Measurements from ENCODE around the gene STX19.

STX19 gene

DNA sequence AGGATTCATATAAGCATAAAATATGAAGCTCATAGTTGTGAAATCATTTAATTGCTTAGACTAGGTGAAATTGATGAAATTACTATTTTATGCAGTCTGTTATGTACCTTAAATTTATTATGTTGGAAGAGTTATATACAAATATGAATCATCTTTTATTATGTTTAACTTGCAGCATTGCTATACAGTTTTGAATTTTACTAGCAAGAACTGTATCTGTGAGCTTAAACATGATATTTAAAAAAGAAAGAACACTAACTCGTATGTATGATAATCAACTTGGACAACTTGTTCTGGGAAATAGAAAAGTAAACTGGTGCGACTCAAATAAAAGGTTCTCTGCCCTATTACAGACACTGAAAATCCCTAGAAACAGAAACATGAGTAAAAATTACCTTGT is 1.8 kb downstream of the STX19 start:
- no peak for DNase-seq

DNA sequence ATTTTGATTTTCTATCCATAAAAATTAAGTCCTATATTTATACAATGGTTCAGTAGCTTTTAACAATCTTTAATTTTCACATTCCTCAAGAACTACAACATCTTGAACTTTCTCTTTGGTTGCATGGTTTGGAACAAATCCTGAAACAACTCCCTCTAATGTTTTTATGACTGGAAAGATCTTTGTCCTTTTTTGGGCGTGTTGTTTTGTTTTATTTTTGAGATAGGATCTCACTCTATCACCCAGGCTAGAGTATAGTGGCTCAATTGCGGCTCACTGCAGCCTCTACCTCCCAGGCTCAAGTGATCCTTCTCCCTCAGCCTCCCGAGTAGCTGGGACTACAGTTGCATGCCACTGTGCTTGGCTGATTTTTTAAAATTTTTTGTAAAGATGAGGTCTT is 4.0 kb downstream of the STX19 start:
- no peak for DNase-seq

DNA sequence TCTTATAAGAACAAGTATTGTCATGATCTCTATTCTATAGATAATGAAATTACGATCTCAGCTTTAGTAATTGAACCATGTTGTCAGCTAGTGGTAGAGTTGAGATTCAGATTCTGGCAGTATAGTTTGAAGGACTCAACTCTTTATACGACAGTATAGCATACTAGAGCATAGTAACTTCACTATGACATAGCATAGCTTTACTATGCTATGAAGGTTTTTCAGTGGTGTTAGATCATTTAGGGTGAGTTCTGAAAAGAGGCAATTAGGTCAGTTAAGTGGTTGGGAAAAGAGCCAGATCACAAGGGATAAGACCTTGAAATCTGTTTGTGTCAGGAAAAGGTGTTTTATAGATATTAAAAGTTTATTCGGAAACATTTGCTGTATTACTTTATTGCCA is 8.1 kb downstream of the STX19 start:
- DNase-seq: no peak

- DNase-seq: no peak
These were observed 8.7 kb downstream of the STX19 start for GRCh38 chr3:94019659-94020058.

DNA sequence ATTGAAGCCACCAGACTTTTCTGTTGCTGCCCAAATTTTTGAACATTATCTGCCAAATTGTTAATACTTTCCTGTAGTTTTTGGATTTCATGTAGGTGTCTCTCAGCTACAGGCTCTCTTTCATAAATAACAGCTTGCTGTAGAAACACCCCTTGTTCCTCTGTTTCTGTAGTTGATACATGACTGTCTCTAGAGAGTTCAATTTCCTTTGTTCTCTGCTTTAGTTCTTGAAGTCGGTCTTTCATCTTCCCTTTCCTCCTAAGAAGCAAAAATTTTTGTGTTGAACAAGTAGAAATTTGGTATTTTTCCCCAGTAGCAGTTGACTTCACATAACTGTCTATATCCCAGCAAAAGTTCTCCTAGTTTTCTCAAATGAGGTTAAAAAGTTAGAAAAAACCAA is 13.4 kb downstream of the STX19 start:
- DNase-seq: no peak

GRCh38 chr3:94012185-94012584 is 16.2 kb downstream of the STX19 start:
- DNase-seq: no peak

GRCh38 chr3:94011233-94011711 is 17.1 kb downstream of the STX19 start:
- no peak for DNase-seq

GRCh38 chr3:94009608-94010007 is 18.8 kb downstream of the STX19 start:
- DNase-seq: no peak

GRCh38 chr3:94008253-94008652 is 20.1 kb downstream of the STX19 start:
- no peak for DNase-seq

DNA sequence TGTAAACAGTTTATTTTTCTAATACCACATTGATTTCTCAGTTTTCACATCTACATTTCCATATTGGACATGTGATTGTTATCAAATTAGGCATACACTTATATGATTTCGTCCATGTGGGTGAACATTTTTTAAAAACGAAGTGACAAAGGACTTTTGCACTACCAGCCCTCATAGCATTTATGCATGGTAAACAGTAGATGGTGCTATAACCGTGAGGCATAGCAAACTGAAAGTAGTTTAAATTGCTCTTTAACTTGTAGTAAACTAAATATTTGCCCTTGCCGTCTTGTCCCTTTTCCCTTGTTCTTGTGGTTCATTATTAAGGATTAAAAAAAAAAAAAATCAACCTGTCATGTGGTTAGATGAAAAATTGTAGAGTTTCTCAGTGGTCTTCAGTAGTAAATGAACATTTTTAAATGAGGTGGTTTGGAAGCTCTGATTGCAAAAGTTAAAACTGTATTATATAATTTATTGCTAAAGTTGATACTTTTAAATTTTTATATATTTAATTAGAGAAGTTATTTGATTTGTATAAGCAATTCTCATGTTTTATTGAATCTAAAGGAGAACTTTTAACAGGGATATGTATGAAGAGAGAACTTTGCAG is 24.0 kb downstream of the STX19 start:
- no peak for DNase-seq

- DNase-seq: no peak
These were observed 26.4 kb downstream of the STX19 start for GRCh38 chr3:94001827-94002495.

DNA sequence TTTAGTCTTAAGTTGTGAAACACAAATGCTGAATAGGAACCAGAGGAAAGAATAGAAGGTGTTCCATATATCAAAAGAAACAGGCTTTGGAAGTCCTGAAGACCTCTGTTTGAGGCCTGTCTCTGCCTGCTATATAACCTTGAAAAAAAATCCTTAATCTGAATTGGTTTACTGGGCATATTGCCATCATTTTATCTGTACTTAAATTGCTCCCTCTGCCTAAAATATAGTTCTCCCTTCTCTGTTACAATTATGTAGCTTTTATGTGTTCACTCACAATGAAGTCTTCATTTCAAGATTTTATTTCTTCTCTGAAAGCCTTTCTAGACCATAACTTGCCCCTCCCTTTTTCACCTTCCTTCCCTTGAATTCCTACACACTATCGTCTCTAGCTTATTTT is 27.2 kb downstream of the STX19 start:
- DNase-seq: no peak

GRCh38 chr3:93994056-93994455 is 34.3 kb downstream of the STX19 start:
- DNase-seq: no peak

DNA sequence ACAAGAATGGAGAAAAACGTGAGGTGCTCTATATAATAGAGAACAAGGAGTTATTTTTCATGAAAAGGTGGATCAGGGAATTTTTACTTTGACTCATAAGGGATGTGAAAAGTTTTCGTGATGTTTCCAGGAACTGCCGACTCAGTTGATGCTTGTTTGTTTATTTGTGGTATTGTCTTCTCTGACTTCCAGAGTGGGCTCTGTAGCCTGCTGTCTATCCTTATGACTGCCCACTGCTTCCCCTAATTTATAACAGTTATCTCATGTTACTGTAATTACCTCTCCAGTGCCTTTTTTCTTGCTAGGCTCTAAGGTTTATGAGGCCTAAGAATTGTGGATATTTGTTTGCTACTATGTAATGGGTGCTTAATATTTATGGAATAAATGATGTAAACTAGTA is 36.2 kb downstream of the STX19 start:
- DNase-seq: no peak

DNA sequence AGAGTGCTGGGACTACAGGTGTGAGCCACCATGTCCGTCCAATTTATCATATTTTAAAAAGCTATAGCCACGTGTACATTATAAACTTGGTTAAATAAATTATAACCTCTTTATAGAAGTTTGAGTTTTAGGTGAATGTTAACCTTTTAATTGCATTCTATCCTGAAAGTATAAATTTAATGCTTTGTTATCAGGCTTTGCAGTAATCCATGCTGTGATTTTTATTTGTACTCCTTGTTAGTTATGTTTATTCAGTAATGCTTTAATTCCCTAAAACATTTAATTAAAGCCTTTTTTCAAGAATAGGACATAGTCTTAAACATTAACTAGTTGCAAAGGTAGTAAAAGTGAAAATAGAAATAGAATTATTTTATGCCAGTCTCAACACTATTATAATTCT is 36.8 kb downstream of the STX19 start:
- no peak for DNase-seq

GRCh38 chr3:93989241-93989640 is 39.2 kb downstream of the STX19 start:
- no peak for DNase-seq

DNA sequence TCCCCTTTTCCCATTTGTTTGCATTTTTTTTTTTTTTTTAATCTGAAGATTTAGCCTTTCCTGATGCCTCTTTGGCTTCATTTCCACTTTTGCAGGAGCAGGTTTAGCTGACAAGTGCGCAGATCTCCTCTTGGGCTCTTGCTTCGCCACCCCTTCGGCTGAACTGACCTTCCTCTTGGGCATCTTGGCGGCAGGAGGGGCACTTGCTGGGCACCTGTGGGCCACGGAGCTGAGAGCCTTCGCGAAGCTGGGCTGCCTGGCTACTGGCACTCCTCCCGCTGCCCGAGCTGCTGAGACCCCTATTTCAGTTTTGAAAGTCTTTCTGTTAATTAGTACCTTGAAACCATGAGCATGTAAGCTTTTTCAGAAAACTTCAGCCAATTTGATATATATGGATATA is 39.6 kb downstream of the STX19 start:
- no peak for DNase-seq

DNA sequence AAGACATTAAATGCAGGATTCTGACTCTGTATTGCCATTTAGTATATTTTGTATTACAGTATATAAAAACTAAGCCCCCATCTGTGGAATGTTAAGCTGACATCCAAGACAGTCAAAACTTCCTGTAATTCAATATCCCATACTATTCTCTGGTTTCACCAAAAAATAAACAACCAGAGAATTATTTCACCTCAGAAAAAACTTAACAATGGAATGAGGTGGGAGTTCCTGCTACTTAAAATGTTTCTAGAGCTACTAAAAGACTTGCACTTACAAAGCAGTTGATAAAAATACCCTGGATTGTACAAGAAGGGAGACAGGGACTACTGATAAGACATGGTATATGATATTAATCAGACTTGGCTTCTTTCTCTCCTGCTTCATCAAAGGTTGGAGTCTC is 40.1 kb downstream of the STX19 start:
- DNase-seq: no peak

- no peak for DNase-seq
These were observed 43.8 kb downstream of the STX19 start for GRCh38 chr3:93984618-93985017.

GRCh38 chr3:93983408-93983807 is 45.0 kb downstream of the STX19 start:
- no peak for DNase-seq

DNA sequence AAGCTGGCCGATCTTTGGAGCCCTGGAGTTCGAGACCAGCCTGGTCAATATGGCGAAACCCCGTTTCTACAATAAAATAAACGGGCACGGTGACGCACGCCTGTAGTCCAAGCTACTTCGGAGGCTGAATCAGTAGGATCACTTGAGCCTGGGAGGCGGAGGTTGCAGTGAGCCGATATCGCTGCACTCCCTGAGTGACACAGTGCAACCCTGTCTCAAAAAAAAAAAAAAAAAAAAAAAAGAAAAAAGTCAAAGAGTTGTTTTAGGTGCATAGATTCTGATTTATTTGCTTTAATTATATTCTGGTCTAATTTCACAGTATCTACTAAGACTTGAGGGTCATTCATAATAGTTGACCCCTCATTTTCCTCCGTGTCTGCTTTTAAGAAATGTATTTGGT is 46.7 kb downstream of the STX19 start:
- DNase-seq: no peak

GRCh38 chr3:93979850-93980676 is 48.3 kb downstream of the STX19 start, which contains the start of gene ARL13B:
Gene ARL13B, plus strand, starts transcription at chr3:93980155. Its CDS starts 269 bp downstream, at chr3:93980424.
- peak; percentile 91 for DNase-seq

DNA sequence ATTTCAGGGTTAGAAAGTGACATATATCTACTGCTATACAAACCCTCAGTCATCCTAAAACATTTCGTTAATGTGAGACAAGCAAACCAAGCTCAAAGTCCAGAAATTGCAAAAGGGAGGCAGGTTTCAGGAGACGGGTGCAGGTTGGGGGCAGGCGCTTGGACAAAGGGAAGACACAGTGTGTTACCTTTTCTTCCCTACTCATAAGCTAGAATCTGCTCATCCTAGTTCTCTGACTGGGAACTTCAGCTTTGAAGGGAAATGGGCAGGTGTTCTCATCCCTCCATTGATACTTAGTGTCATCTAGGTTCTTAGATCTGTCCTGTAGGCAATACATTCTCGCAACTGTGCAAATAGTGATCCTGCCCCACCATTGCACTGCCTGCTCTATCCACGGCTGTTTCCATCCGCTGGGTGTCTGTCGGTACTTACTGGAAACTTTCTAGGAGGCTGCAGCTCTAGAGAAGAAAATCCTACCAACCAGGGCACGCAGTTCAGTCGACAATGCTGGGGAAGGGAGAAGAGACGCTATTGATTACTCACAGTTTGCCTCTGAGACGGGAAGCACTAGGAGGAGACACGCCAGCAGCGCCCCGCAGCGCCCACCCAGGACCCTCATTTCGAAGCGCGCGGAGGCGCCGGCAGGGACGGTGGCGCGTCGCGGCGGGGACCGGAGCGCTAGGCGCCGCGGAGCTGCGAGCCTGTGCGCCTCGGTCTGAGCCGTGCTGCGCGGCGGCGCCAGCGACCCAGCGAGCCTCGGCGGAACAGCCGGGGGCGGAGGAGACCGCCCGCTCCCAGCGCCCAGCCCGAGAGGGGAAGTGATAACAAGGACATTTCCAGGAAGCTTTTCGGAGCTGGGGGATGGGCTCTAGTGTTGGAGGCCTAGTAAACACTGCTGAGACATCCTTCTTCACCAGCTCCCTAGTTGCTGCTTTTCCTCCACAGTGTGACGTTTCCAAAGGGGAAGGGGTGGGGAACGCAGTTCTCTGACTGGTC is 55.0 kb downstream of the STX19 start, which contains the start of gene PROS1:
Gene PROS1 (minus strand): TSS at position 766 of the 996 bp plus-strand sequence. CDS start 147 bp downstream, at position 619.
- peak; percentile 35 for DNase-seq

Data from stimulated activated CD4-positive, alpha-beta T cell treated with anti-CD3 and anti-CD28 coated beads, Interleukin-4, amount 100 ng/mL, for 1 hour (primary cell).